ENCODE results near the gene NRXN2.

NRXN2 gene

GRCh38 chr11:64586366-64586765 is 136.6 kb downstream of the NRXN2 start:
- CTCF ChIA-PET: no interaction called here
- H3K4me1 ChIP-seq (ENCODE audit: control insufficient read depth, insufficient read depth, low read length): no peaks in the 10 kb centered on the region
- H3K4me3 ChIP-seq (ENCODE audit: low read depth, low read length): no peak overlapping the region
- TF ChIP-seq SP7 (tag by site-specific recombination; IDR thresholded peaks at IDR 0.05) (no peak), REPIN1 (tag by site-specific recombination; IDR thresholded peaks at IDR 0.05; ENCODE audit: low read depth) (no peak), ZNF658 (tag by site-specific recombination; IDR thresholded peaks at IDR 0.05) (no peak), ZNF76 (tag by site-specific recombination; IDR thresholded peaks at IDR 0.05; ENCODE audit: borderline replicate concordance, low read depth) (no peak), HOXA7 (CRISPR knock-in tag; IDR thresholded peaks at IDR 0.05; ENCODE audit: borderline replicate concordance) (no peak), ZBTB21 (tag by site-specific recombination; IDR thresholded peaks at IDR 0.05) (no peak), REST (tag by site-specific recombination; IDR thresholded peaks at IDR 0.05) (no peak), ZNF596 (tag by site-specific recombination; IDR thresholded peaks at IDR 0.05) (no peak), ZBTB1 (tag by site-specific recombination; IDR thresholded peaks at IDR 0.05) (no peak), ZNF37A (tag by site-specific recombination; IDR thresholded peaks at IDR 0.05) (no peak), SP3 (tag by site-specific recombination; IDR thresholded peaks at IDR 0.05) (no peak)
- TF ChIP-seq, protein P1, sequence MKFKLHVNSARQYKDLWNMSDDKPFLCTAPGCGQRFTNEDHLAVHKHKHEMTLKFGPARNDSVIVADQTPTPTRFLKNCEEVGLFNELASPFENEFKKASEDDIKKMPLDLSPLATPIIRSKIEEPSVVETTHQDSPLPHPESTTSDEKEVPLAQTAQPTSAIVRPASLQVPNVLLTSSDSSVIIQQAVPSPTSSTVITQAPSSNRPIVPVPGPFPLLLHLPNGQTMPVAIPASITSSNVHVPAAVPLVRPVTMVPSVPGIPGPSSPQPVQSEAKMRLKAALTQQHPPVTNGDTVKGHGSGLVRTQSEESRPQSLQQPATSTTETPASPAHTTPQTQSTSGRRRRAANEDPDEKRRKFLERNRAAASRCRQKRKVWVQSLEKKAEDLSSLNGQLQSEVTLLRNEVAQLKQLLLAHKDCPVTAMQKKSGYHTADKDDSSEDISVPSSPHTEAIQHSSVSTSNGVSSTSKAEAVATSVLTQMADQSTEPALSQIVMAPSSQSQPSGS (tag by site-specific recombination; IDR thresholded peaks at IDR 0.05; ENCODE audit: low read depth): no peak
- H3K9me3 ChIP-seq (ENCODE audit: control insufficient read depth, insufficient read depth, low read depth, low read length): no peaks in the 10 kb centered on the region
- no peaks in the 10 kb centered on the region for H3K36me3 ChIP-seq (ENCODE audit: control insufficient read depth in 2 of 2, insufficient read depth in 1 of 2, low read length in 2 of 2)
- no peak overlapping the region for H3K27ac ChIP-seq (ENCODE audit: extremely low read depth, low read depth, low read length)
- POLR2A ChIA-PET: no interaction called here

- no peak overlapping the region for H3K27ac ChIP-seq (ENCODE audit: extremely low read depth, low read depth, low read length)
- no peak overlapping the region for H3K4me3 ChIP-seq (ENCODE audit: low read depth, low read length)
- no peaks in the 10 kb centered on the region for H3K9me3 ChIP-seq (ENCODE audit: control insufficient read depth, insufficient read depth, low read depth, low read length)
- no peaks in the 10 kb centered on the region for H3K4me1 ChIP-seq (ENCODE audit: control insufficient read depth, insufficient read depth, low read length)
- ChIA-PET POLR2A (no interaction called here), CTCF (interaction anchor here (0.6 to 0.8 kb wide), 3 partner anchors 16 to 222 kb away, joined by 3 read pairs; no protein-coding TSS in a partner anchor)
- no peak for TF ChIP-seq GLIS2 (tag by site-specific recombination; IDR thresholded peaks at IDR 0.05)
- no peak for TF ChIP-seq ZNF146 (tag by site-specific recombination; IDR thresholded peaks at IDR 0.05)
- TF ChIP-seq ZNF510 (tag by site-specific recombination; IDR thresholded peaks at IDR 0.05; ENCODE audit: insufficient replicate concordance): no peak
- no peak for TF ChIP-seq ZFHX2 (tag by site-specific recombination; conservative IDR thresholded peaks at IDR 0.05)
- no peak for TF ChIP-seq ZNF501 (tag by site-specific recombination; IDR thresholded peaks at IDR 0.05)
- TF ChIP-seq BCL11B (tag by site-specific recombination; IDR thresholded peaks at IDR 0.05; ENCODE audit: low read depth): no peak
- no peak for TF ChIP-seq ZNF202 (tag by site-specific recombination; IDR thresholded peaks at IDR 0.05; ENCODE audit: borderline replicate concordance)
- TF ChIP-seq HOXA7 (CRISPR knock-in tag; IDR thresholded peaks at IDR 0.05; ENCODE audit: borderline replicate concordance): no peak
- TF ChIP-seq HOXD13 (CRISPR knock-in tag; IDR thresholded peaks at IDR 0.05; ENCODE audit: borderline replicate concordance): no peak
- TF ChIP-seq ZNF175 (tag by site-specific recombination; IDR thresholded peaks at IDR 0.05): no peak
- no peak for TF ChIP-seq SCRT2 (tag by site-specific recombination; IDR thresholded peaks at IDR 0.05)
- TF ChIP-seq ZNF138 (tag by site-specific recombination; IDR thresholded peaks at IDR 0.05; ENCODE audit: borderline replicate concordance): no peak
- no peak for TF ChIP-seq ZNF433 (tag by site-specific recombination; IDR thresholded peaks at IDR 0.05; ENCODE audit: low read depth)
- no peak for TF ChIP-seq ZNF544 (tag by site-specific recombination; IDR thresholded peaks at IDR 0.05)
- no peak for TF ChIP-seq ZNF10 (tag by site-specific recombination; IDR thresholded peaks at IDR 0.05)
- no peak for TF ChIP-seq ZNF747 (tag by site-specific recombination; IDR thresholded peaks at IDR 0.05)
- H3K36me3 ChIP-seq (ENCODE audit: control insufficient read depth in 2 of 2, insufficient read depth in 1 of 2, low read length in 2 of 2): no peaks in the 10 kb centered on the region
Observed at GRCh38 chr11:64585150-64585549, 137.8 kb downstream of the NRXN2 start.
